SK-N-SH (cell line): ENCODE data around the gene SEC61B. TPM values are rescaled to one million over a fixed set of nuclear protein-coding genes. Genes with fewer than 3 reads are reported as not detected.

Source experiments
- CTCF ChIA-PET: fragments of 300-600, 350-600 bp; formaldehyde crosslinking; extraction: SDS; loops from one replicate; lab custom pipeline; 2021; lab: Yijun Ruan, JAX
- POLR2A ChIA-PET: fragments of 350-600 bp; sonication (Branson Sonifier 250); formaldehyde crosslinking; extraction: SDS; loops from one replicate; lab custom pipeline; 2020; ENCODE audit warnings: antibody characterized with exemption, inconsistent platforms; lab: Yijun Ruan, JAX
- DNase-seq: peaks from one replicate; pipeline ENCODE4 v3.0.0; 2012
- H2AFZ ChIP-seq: fragments of 200-600 bp; sonication (generic); 2 replicates; pipeline ENCODE4 v1.8.1; 2016; ENCODE audit warnings: antibody characterized with exemption, mild to moderate bottlenecking, low read depth
- H3F3A ChIP-seq: fragments of 200-600 bp; sonication (generic); replicated peaks from 2 replicates; pipeline ENCODE3; 2016; ENCODE audit warnings: antibody characterized with exemption, mild to moderate bottlenecking; ENCODE audit not compliant: insufficient read depth
- H3K27ac ChIP-seq, 2 experiments: fragments of 200-500 bp in 1 of 2; fragments of 200-600 bp in 1 of 2; sonication (Bioruptor generic) in 1 of 2; sonication (generic), shearing (Covaris generic) in 1 of 2; 2 replicates each; pipeline versions ENCODE4 v1.5.1 to v1.6.1; 2014 to 2016; ENCODE audit warnings: low read depth in 2 of 2, inconsistent platforms in 1 of 2, low read length in 1 of 2, mild to moderate bottlenecking in 1 of 2, mixed read lengths in 1 of 2
- H3K27me3 ChIP-seq: fragments of 200-600 bp; sonication (generic), shearing (Covaris generic); 2 replicates; pipeline ENCODE4 v1.6.1; 2016; ENCODE audit warnings: mixed run types; ENCODE audit not compliant: insufficient read depth
- H3K36me3 ChIP-seq, 2 experiments: fragments of 200-500 bp in 1 of 2; fragments of 200-600 bp in 1 of 2; sonication (Bioruptor generic) in 1 of 2; sonication (generic) in 1 of 2; replicated peaks in 1 of 2; 2 replicates each; pipeline versions ENCODE3 to v1.5.1; 2014 to 2016; ENCODE audit warnings: low read length in 1 of 2, mild to moderate bottlenecking in 1 of 2; ENCODE audit not compliant: insufficient read depth in 2 of 2, control insufficient read depth in 1 of 2
- H3K4me1 ChIP-seq, 2 experiments: fragments of 200-500 bp in 1 of 2; fragments of 200-600 bp in 1 of 2; sonication (Bioruptor generic) in 1 of 2; sonication (generic), shearing (Covaris generic) in 1 of 2; 2 replicates each; pipeline versions ENCODE4 v1.5.1 to v1.6.1; 2014 to 2016; ENCODE audit warnings: low read depth in 1 of 2, low read length in 1 of 2, mixed run types in 1 of 2; ENCODE audit not compliant: insufficient read depth in 2 of 2, control insufficient read depth in 1 of 2
- H3K4me2 ChIP-seq: fragments of 200-600 bp; sonication (generic), shearing (Covaris generic); 2 replicates; pipeline ENCODE4 v1.6.1; 2017; ENCODE audit warnings: mixed run types
- H3K4me3 ChIP-seq, 2 experiments: fragments of 200-500 bp in 1 of 2; fragments of 200-600 bp in 1 of 2; sonication (Bioruptor generic) in 1 of 2; sonication (generic), shearing (Covaris generic) in 1 of 2; 2 replicates each; pipeline versions ENCODE4 v1.5.1 to v1.8.1; 2014 to 2016; ENCODE audit warnings: low read depth in 2 of 2, inconsistent platforms in 1 of 2, low read length in 1 of 2, mild to moderate bottlenecking in 1 of 2, mixed read lengths in 1 of 2, moderate library complexity in 1 of 2
- H3K79me2 ChIP-seq: fragments of 200-600 bp; sonication (generic); 2 replicates; pipeline ENCODE4 v1.8.1; 2017; ENCODE audit warnings: mild to moderate bottlenecking; ENCODE audit not compliant: insufficient read depth
- H3K9ac ChIP-seq: fragments of 200-600 bp; sonication (generic); 2 replicates; pipeline ENCODE4 v1.6.1; 2017; ENCODE audit warnings: mixed run types
- H3K9me2 ChIP-seq: fragments of 200-600 bp; sonication (generic); 2 replicates; pipeline ENCODE4 v1.6.1; 2017; ENCODE audit warnings: mixed run types
- H3K9me3 ChIP-seq: fragments of 200-600 bp; sonication (generic); 2 replicates; pipeline ENCODE4 v1.6.1; 2017; ENCODE audit warnings: mixed run types, mild to moderate bottlenecking, moderate library complexity
- H4K20me1 ChIP-seq: fragments of 200-600 bp; sonication (generic); 2 replicates; pipeline ENCODE4 v1.6.1; 2017; ENCODE audit warnings: mild to moderate bottlenecking, mixed run types; ENCODE audit not compliant: insufficient read depth
- CHD2 ChIP-seq: fragments of 150-350 bp; IDR thresholded peaks from 2 replicates; pipeline ENCODE4 v1.6.1; 2018; ENCODE audit warnings: low read length; ENCODE audit not compliant: partially characterized antibody
- CTCF ChIP-seq: fragments of 200-600 bp; sonication (generic); IDR thresholded peaks from 2 replicates; pipeline ENCODE4 v1.6.1; 2017; ENCODE audit warnings: antibody characterized with exemption, mild to moderate bottlenecking, moderate library complexity
- ELF1 ChIP-seq: IDR thresholded peaks from 2 replicates; pipeline ENCODE4 v1.4.0; 2012
- FOXJ3 ChIP-seq: sonication (generic); formaldehyde crosslinking; IDR thresholded peaks from 2 replicates; pipeline ENCODE4 v1.5.1; 2020; ENCODE audit warnings: mild to moderate bottlenecking, missing genetic modification reagents
- FOXM1 ChIP-seq: IDR thresholded peaks from 2 replicates; pipeline ENCODE4 v1.4.0; 2012; ENCODE audit warnings: low read depth, mild to moderate bottlenecking
- GABPA ChIP-seq: IDR thresholded peaks from 2 replicates; pipeline ENCODE4 v1.4.0; 2012; ENCODE audit warnings: low read depth, mild to moderate bottlenecking
- JUND ChIP-seq: IDR thresholded peaks from 2 replicates; pipeline ENCODE4 v1.4.0; 2012
- MAX ChIP-seq: IDR thresholded peaks from 2 replicates; pipeline ENCODE4 v1.4.0; 2012; ENCODE audit warnings: low read depth
- MEF2A ChIP-seq: IDR thresholded peaks from 2 replicates; pipeline ENCODE4 v1.4.0; 2012; ENCODE audit warnings: low read depth, borderline replicate concordance
- MXI1 ChIP-seq: IDR thresholded peaks from 2 replicates; pipeline ENCODE4 v1.6.1; 2012; ENCODE audit warnings: mild to moderate bottlenecking, low read depth, low read length, improper control_type of control experiment
- NFIC ChIP-seq: IDR thresholded peaks from 2 replicates; pipeline ENCODE4 v1.4.0; 2012; ENCODE audit warnings: borderline replicate concordance
- NRF1 ChIP-seq: IDR thresholded peaks from 2 replicates; pipeline ENCODE4 v1.6.1; 2012; ENCODE audit warnings: low read depth, mild to moderate bottlenecking, low read length
- POLR2AphosphoS5 ChIP-seq: IDR thresholded peaks from 2 replicates; pipeline ENCODE4 v1.6.1; 2012; ENCODE audit warnings: low read depth, low read length
- RCOR1 ChIP-seq: fragments of 150-350 bp; IDR thresholded peaks from 2 replicates; pipeline ENCODE4 v1.6.1; 2017; ENCODE audit warnings: antibody characterized with exemption, low read length
- REST ChIP-seq: IDR thresholded peaks from 2 replicates; pipeline ENCODE4 v1.6.1; 2012; ENCODE audit warnings: mild to moderate bottlenecking, low read depth, low read length, moderate library complexity
- RXRA ChIP-seq: IDR thresholded peaks from 2 replicates; pipeline ENCODE4 v1.4.0; 2012; ENCODE audit warnings: low read depth, mild to moderate bottlenecking, borderline replicate concordance
- SMC3 ChIP-seq: IDR thresholded peaks from 2 replicates; pipeline ENCODE4 v1.6.1; 2012; ENCODE audit warnings: low read depth, low read length, improper control_type of control experiment
- TAF1 ChIP-seq: IDR thresholded peaks from 2 replicates; pipeline ENCODE4 v1.6.1; 2012; ENCODE audit warnings: low read depth, mild to moderate bottlenecking, low read length, moderate library complexity, borderline replicate concordance
- TCF12 ChIP-seq: IDR thresholded peaks from 2 replicates; pipeline ENCODE4 v1.4.0; 2012
- USF2 ChIP-seq: fragments of 150-350 bp; IDR thresholded peaks from 2 replicates; pipeline ENCODE4 v1.6.1; 2017; ENCODE audit warnings: antibody characterized with exemption, low read length, low read depth, borderline replicate concordance
- YY1 ChIP-seq: IDR thresholded peaks from 2 replicates; pipeline ENCODE4 v1.4.0; 2012; ENCODE audit warnings: low read depth, mild to moderate bottlenecking
- whole genome bisulfite sequencing: methylation state at CpG from one replicate; pipeline ENCODE4 v1.1.6; 2017; ENCODE audit warnings: low lambda C conversion rate; 5-methylcytosine and 5-hydroxymethylcytosine counted together
- polyA plus RNA-seq, 3 experiments: library from polyadenylated mRNA; depleted of rRNA; stranded (reverse); fragments of >200 nt; gene quantifications; 2 replicates each; pipeline ENCODE4 v1.2.3, GENCODE V29; 2012
- TF ChIP-seq, protein P1 (sequence below): IDR thresholded peaks from 2 replicates; pipeline ENCODE4 v1.4.0; 2012; ENCODE audit warnings: low read depth, borderline replicate concordance

SEC61B gene
- polyA plus RNA-seq, 1 of the 3 experiments (the other 2 are of a cell fraction): 174 TPM

DNA sequence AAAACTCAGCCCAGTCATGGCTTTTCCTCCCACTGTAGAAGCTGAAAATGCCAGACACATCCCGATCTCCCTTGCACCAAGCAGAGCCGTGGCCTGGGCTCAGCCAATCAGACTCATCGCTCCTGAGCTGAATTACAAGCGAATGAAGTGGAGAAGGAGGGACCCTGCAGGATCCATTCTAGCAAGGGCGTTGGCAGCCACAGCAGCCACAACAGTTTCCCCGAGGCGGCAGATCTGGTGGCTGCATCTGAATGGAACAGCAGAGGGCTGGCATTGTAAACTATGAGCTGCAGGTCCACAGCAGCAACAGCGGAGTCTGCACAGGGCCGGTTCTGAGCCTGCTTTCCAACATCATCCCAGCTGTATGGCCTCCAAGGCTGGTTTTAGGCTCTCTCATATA is 24.1 kb upstream of the SEC61B start:
- H3K9me2 ChIP-seq: no peaks in the 10 kb centered on the region
- no peaks in the 10 kb centered on the region for H3K9me3 ChIP-seq
- no peak overlapping the region for H2AFZ ChIP-seq
- no peaks in the 10 kb centered on the region for H3F3A ChIP-seq
- H3K36me3 ChIP-seq: no peaks in the 10 kb centered on the region
- no peaks in the 10 kb centered on the region for H3K79me2 ChIP-seq
- H4K20me1 ChIP-seq: no peaks in the 10 kb centered on the region
- ChIA-PET CTCF (interaction anchor here (0.6 to 3.1 kb wide), 6 partner anchors 13 to 1126 kb away, joined by 3 to 24 read pairs (median 4); no protein-coding TSS in a partner anchor), POLR2A (interaction anchor here (1.0 kb wide), 1 partner anchor 24 kb away, joined by 4 read pairs; the partner anchor contains the start of genes ALG2 and SEC61B)
- no peak overlapping the region for H3K4me2 ChIP-seq
- no peaks in the 10 kb centered on the region for H3K27me3 ChIP-seq
- no peak overlapping the region for H3K27ac ChIP-seq
- no peak overlapping the region for H3K4me3 ChIP-seq
- no peak for TF ChIP-seq MEF2A
- no peak for TF ChIP-seq JUND
- no peak for TF ChIP-seq CHD2
- TF ChIP-seq YY1: no peak
- TF ChIP-seq REST: no peak
- TF ChIP-seq NRF1: no peak
- no peak for TF ChIP-seq FOXJ3 (CRISPR knock-in tag)
- TF ChIP-seq NFIC: no peak
- no peak for TF ChIP-seq TCF12
- no peak for TF ChIP-seq FOXM1
- TF ChIP-seq POLR2AphosphoS5: no peak
- no peak for TF ChIP-seq GABPA
- TF ChIP-seq, protein P1, sequence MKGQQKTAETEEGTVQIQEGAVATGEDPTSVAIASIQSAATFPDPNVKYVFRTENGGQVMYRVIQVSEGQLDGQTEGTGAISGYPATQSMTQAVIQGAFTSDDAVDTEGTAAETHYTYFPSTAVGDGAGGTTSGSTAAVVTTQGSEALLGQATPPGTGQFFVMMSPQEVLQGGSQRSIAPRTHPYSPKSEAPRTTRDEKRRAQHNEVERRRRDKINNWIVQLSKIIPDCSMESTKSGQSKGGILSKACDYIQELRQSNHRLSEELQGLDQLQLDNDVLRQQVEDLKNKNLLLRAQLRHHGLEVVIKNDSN: no peak
- no peak for TF ChIP-seq SMC3
- no peak overlapping the region for H3K9ac ChIP-seq
- no peaks in the 10 kb centered on the region; a peak in 1 of 4 replicates for H3K4me1 ChIP-seq
- WGBS: 55% methylated on average over 8 of the region's 9 CpGs
- DNase-seq: no peak

DNA sequence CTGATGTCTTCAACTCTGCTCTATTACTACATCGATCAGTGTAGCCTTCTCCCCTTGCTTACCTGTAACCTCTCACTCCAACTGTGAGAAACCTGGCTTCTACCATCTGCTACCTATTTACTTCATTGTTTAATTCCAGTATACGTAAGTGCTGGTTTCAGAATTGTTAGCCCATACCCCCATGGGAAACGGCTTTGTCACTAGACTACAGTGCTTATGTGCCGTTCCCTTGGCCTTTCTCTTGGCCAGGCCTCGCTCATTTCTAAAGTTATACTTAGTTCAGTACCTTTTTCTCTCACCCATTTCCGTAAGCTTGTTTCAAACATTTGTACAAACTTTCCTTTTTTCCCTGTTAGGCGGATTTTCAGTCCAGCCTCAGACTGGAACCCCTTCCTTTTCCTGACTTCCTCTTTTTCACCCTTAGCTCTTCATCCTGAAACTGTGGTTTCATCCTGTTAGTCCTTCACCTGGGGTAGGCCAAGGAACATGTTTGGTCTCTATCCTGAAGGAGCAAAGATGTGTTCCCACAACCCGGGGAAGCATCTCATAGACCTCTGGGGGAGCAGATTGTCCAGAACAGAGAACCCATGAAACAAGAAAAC is 22.0 kb upstream of the SEC61B start:
- no peaks in the 10 kb centered on the region for H3K27me3 ChIP-seq
- POLR2A ChIA-PET: no interaction called here
- 83% methylated on average over 8 of the region's 8 CpGs for WGBS
- TF ChIP-seq ELF1 (no peak), RCOR1 (no peak), MEF2A (no peak), NFIC (no peak), MXI1 (no peak), USF2 (no peak), FOXJ3 (CRISPR knock-in tag) (no peak), CTCF (no peak), SMC3 (no peak), FOXM1 (no peak), RXRA (no peak), MAX (no peak), TAF1 (no peak)

More for the DNA sequence above, 22.0 kb upstream of the SEC61B start:
- Histone ChIP-seq H3K27ac (no peak overlapping the region), H3K9ac (no peak overlapping the region), H3F3A (no peaks in the 10 kb centered on the region), H3K4me1 (no peaks in the 10 kb centered on the region; a peak in 1 of 4 replicates), H3K9me3 (no peaks in the 10 kb centered on the region), H3K4me3 (no peak overlapping the region), H3K36me3 (no peaks in the 10 kb centered on the region), H3K79me2 (no peaks in the 10 kb centered on the region), H2AFZ (no peak overlapping the region), H3K9me2 (no peaks in the 10 kb centered on the region), H4K20me1 (no peaks in the 10 kb centered on the region), H3K4me2 (no peak overlapping the region)
- no peak for DNase-seq
- CTCF ChIA-PET: interaction anchor here (1.0 to 1.8 kb wide), 3 partner anchors 15 to 1122 kb away, joined by 3 to 5 read pairs (median 3); no protein-coding TSS in a partner anchor
